Suppressor macrophage treated with lipopolysaccharide for 1 hour (primary cell): ENCODE measurements around the gene NMU.
"Not testable (repeated sequence)": the region's sequence is repeated elsewhere in the genome, so short reads cannot be mapped to it uniquely, and the experiment has no call there.

ENCODE experiments used
- DNase-seq, 3 donors: peaks; one replicate each; pipeline ENCODE4 v3.0.0-alpha.2; 2020 to 2022

Gene NMU

GRCh38 chr4:55553441-55554201 is 82.5 kb downstream of the NMU start:
- DNase-seq = no peak

- DNase-seq = not testable (repeated sequence)
Measured at GRCh38 chr4:55551964-55552363, 84.1 kb downstream of the NMU start.

- DNase-seq = no peak
Measured at GRCh38 chr4:55549888-55550287, 86.2 kb downstream of the NMU start.

GRCh38 chr4:55547918-55548317 is 88.2 kb downstream of the NMU start:
- DNase-seq = no peak

- DNase-seq = peak in 1 of 3 donors; percentile 37
Measured at GRCh38 chr4:55547466-55547770, 88.7 kb downstream of the NMU start.

- peak; percentile 90 to 94 (median 92) for DNase-seq
Measured at GRCh38 chr4:55546756-55547465, 89.2 kb downstream of the NMU start, which contains the start of gene CLOCK. CLOCK (minus strand) TSS chr4:55546909; CDS start chr4:55482785, 64,124 bp downstream.

- no peak for DNase-seq
Measured at GRCh38 chr4:55546506-55546755, 89.7 kb downstream of the NMU start.

- DNase-seq = peak; percentile 85 to 91 (median 88)
Measured at GRCh38 chr4:55545641-55546505, 90.2 kb downstream of the NMU start.
